ENCODE data around the gene MTX1. TPM values are rescaled to one million over a fixed set of nuclear protein-coding genes. Genes with fewer than 3 reads are reported as not detected.
A peak's percentile ranks its signal among the peaks of the same experiment; 100 is the strongest.

The MTX1 gene
- total and polyA plus RNA-seq, 9 of the 15 experiments (the other 6 are each of a cell fraction or from before 2014, with no cell fraction given) = 29.1 to 98.4 (median 66.9) TPM

GRCh38 chr1:155175281-155175926 lies 33.1 kb upstream of the MTX1 start (continued):
- no peak for TF ChIP-seq BCL6 (CRISPR knock-in tag; IDR thresholded peaks at IDR 0.05)
- TF ChIP-seq HMGN3 (IDR thresholded peaks at IDR 0.05; ENCODE audit: borderline replicate concordance, extremely low read depth, insufficient read length, low read depth, low read length) = no peak
- TF ChIP-seq ZNF778 (CRISPR knock-in tag; IDR thresholded peaks at IDR 0.05) = no peak
- no peak for TF ChIP-seq ZNF589 (CRISPR knock-in tag; IDR thresholded peaks at IDR 0.05; ENCODE audit: low read depth)
- no peak for TF ChIP-seq MECOM (CRISPR knock-in tag; IDR thresholded peaks at IDR 0.05)

- intact Hi-C loops (cut with micrococcal nuclease) (loop anchor here (1.0 kb wide), 2 partner anchors 17 to 50 kb away; no protein-coding TSS in a partner anchor), in situ Hi-C loops (cut with MboI) (no loop called here)
- Histone ChIP-seq H3K9me3 (replicated peaks; ENCODE audit: control insufficient read depth, insufficient read depth, low read depth, low read length) (no peaks in the 10 kb centered on the region), H3K4me1 (replicated peaks in 1 of 2; ENCODE audit: control insufficient read depth in 2 of 2, insufficient read depth in 2 of 2, low read length in 2 of 2) (peaks cover 21 to 63% of the 10 kb centered on the region in 2 experiments; a peak in 4 of 5 replicates), H3K27me3 (ENCODE audit: control insufficient read depth in 2 of 2, insufficient read depth in 2 of 2, low read length in 2 of 2) (no peaks in the 10 kb centered on the region), H3K9ac (ENCODE audit: insufficient read depth in 1 of 2, low read depth in 2 of 2, low read length in 2 of 2) (peak overlapping the region in 1 of 2 experiments; percentile 69; a peak in 2 of 4 replicates), H2AFZ (ENCODE audit: low read depth, low read length) (no peak overlapping the region), H3K79me2 (ENCODE audit: control insufficient read depth, insufficient read depth, low read length) (peaks cover 15% of the 10 kb centered on the region), H3K4me2 (ENCODE audit: insufficient read depth, low read length) (no peak overlapping the region), H4K20me1 (replicated peaks; ENCODE audit: control insufficient read depth, insufficient read depth, low read length) (no peaks in the 10 kb centered on the region), H3K9me1 (ENCODE audit: control insufficient read depth, insufficient read depth, low read length) (no peaks in the 10 kb centered on the region), H3K36me3 (ENCODE audit: control insufficient read depth, insufficient read depth, low read length) (peaks cover 13% of the 10 kb centered on the region; the same call in 2 of the 3 replicates), H3K4me3 (no peak overlapping the region), H3K27ac (ENCODE audit: extremely low read depth, low read depth, low read length) (no peak overlapping the region)
- FAIRE-seq (no peak), DNase-seq (ENCODE audit: extremely low read depth in 1 of 4, low spot score in 3 of 4) (no peak), ATAC-seq (no peak)
- no TSS peak for BruUV-seq (replicated peaks)
- ChIA-PET POLR2A (interaction anchor here (0.6 to 1.2 kb wide), 4 partner anchors 8 to 87 kb away, joined by 3 to 4 read pairs (median 4); no protein-coding TSS in a partner anchor), CTCF (ENCODE audit: low intra/inter-chr PET ratio) (interaction anchor here (0.8 to 2.3 kb wide), 3 partner anchors 17 to 416 kb away, joined by 3 to 17 read pairs (median 4); no protein-coding TSS in a partner anchor)
- 88% methylated on average over 9 of the region's 9 CpGs for WGBS (ENCODE audit: insufficient coverage, low coverage, missing lambda C conversion rate)
- TF ChIP-seq NCOR1 (IDR thresholded peaks at IDR 0.05) (no peak), CTCF (IDR thresholded peaks at IDR 0.05 in 2 of 3, conservative IDR thresholded peaks at IDR 0.05 in 1 of 3; ENCODE audit: insufficient read depth in 2 of 3, low read depth in 1 of 3, low read length in 3 of 3) (peak in 1 of 3 experiments; percentile 14; a peak in 1 of 6 replicates), ZNF224 (CRISPR knock-in tag; IDR thresholded peaks at IDR 0.05) (no peak), RBM25 (IDR thresholded peaks at IDR 0.05; ENCODE audit: low read depth, low read length, severe bottlenecking) (no peak), ZNF561 (CRISPR knock-in tag; conservative IDR thresholded peaks at IDR 0.05) (no peak), ZHX1 (conservative IDR thresholded peaks at IDR 0.05; ENCODE audit: low read length) (no peak)
Measured at GRCh38 chr1:155175927-155176371, 32.5 kb upstream of the MTX1 start.

Data from K562 (cell line).